Esophagus muscularis mucosa (tissue), 3 donors: ENCODE measurements around the gene PYCR2.

Experiments
- POLR2A ChIP-seq: fragments of 450-650 bp; IDR thresholded peaks from one replicate; pipeline ENCODE4 v1.6.1; 2017; ENCODE audit warnings: antibody characterized with exemption, moderate library complexity, mild to moderate bottlenecking, low read depth
- TF ChIP-seq, protein P1 (sequence below), 3 experiments: fragments of 200-600 bp in 2 of 3; fragments of 450-650 bp in 1 of 3; sonication (generic) in 2 of 3; IDR thresholded peaks; one replicate each; pipeline ENCODE4 v1.5.1; 2017 to 2019; ENCODE audit warnings: antibody characterized with exemption in 3 of 3, mild to moderate bottlenecking in 2 of 3, moderate library complexity in 1 of 3

DNA sequence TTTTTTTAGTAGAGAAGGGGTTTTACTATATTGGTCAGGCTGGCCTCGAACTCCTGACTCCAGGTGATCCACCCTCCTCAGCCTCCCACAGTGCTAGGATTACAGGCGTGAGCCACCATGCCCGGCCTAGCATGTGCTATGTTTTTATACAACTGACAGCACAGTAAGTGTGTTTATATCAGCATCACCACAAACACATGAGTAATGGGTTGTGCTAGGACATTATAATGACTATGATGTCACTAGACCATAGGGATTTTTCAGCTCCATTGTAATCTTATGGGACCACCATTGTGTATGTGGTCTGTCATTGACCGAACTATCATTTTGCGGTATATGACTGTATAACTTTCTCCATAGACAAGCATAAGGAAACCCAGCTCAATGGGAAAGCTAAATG is 10.7 kb upstream of the PYCR2 start:
- no peak for TF ChIP-seq POLR2A
- TF ChIP-seq, protein P1, sequence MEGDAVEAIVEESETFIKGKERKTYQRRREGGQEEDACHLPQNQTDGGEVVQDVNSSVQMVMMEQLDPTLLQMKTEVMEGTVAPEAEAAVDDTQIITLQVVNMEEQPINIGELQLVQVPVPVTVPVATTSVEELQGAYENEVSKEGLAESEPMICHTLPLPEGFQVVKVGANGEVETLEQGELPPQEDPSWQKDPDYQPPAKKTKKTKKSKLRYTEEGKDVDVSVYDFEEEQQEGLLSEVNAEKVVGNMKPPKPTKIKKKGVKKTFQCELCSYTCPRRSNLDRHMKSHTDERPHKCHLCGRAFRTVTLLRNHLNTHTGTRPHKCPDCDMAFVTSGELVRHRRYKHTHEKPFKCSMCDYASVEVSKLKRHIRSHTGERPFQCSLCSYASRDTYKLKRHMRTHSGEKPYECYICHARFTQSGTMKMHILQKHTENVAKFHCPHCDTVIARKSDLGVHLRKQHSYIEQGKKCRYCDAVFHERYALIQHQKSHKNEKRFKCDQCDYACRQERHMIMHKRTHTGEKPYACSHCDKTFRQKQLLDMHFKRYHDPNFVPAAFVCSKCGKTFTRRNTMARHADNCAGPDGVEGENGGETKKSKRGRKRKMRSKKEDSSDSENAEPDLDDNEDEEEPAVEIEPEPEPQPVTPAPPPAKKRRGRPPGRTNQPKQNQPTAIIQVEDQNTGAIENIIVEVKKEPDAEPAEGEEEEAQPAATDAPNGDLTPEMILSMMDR (IDR thresholded peaks at IDR 0.05): no peak
